HG03460 (cell line): Measurements from ENCODE around the gene RNF220.

Source experiments
- ATAC-seq: cut with Tn5 transposase; IDR thresholded peaks from one replicate; pipeline ENCODE4 v1.9.1; 2021; ENCODE audit not compliant: unreplicated experiment

RNF220 gene

DNA sequence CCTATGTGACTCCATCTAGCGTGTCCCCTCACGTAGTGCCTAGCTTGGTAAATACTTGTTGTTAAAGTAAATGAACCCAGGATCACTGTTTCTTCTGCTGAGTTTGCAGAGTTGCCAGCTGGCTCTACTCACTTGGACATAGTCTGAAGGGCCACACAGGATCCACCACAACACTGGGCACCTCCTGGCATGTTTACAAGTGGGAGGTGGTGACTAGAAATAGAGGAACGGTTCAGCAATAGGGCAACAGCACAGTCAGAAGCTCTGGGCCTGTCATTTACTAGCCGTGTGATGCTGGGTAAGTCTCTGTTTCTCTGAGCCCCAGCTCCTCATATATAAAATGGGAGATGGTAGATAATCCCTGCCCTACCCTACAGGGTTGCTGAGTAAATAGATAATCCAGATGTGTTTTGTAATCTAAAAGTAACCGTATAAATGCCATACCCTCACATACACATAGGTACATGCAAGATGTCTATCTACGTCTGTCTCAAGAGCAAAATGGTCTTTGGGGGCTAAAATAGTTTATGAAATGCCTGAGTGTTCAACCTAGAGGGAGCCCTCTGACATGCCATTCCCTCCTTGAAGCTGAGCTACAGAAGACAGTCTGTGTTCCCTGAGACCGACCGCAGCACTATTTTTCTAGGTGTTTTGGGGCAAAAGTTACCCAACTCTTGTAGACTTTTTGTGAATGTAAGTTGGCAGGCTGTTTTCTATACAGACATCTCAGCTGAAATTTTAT lies 20.5 kb downstream of the RNF220 start:
- no peak for ATAC-seq

DNA sequence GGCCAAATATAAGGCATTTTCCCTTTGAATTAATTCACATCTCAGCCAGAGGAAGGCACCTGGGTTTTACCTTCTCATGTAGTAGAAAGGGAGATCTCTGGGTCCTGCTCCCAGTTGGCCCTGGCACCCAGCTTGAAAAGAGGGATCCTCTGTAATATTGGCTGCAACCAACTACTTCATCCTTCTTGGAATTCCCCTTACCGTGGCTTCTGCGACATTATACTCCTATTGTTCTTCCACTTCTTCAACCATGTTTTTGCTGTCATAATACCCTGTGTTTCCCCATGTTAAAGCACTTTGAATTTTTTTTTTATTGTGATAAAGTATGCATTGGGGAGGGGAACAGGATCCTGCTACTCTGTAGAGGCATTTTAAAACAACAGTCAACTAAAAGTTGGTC lies 26.8 kb downstream of the RNF220 start:
- ATAC-seq: no peak

DNA sequence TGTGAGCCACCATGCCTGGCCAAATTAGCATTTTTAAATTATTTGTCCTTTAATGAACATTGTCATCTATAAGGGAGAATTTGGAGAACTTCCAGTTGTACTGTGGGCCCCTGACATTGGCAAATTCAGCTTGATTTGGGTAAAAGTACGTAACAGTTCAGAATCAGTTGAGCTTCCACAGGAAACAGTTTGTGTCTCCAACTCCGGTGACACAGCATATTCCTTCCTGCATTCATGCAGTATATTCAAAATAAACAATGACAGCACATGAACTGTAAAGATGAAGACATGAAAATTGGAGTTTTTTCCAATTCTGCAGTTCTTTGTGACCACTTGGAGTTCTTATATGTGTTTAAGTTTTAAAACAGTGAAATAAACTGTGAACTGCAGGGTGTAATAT lies 28.2 kb downstream of the RNF220 start:
- ATAC-seq: no peak

DNA sequence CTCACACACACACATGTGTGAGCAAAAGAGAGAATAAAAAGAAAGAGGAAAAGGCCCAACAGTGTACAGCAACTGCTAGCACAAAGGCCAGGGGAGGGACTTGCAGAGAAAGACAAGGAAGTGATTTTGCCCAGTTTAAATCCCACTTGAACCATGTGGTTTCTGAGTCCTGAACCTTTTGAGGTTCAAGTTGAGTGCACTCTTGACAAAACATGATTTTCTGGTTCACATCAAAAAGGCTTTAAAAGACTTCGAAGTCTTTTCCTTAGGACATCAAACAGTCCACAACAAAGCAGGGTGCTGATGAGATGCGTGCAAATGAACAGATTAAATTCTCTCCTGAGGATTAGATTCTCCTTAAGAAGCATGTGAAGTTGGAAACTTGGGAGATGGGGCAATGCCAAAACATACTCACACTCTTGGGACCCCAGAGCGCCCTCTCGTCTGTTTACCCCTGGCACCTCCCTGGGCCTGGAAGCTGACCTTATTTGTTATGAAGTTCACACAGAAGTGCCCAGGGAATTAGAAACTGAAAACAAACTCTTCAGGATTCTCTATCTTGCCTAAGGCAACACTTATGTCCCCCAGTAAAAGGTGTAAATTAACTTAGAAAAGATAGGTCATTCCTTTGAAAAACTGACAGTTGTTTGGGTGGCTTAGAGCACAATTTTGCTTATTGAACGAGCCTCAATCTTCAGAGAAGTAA lies 31.5 kb downstream of the RNF220 start:
- no peak for ATAC-seq

DNA sequence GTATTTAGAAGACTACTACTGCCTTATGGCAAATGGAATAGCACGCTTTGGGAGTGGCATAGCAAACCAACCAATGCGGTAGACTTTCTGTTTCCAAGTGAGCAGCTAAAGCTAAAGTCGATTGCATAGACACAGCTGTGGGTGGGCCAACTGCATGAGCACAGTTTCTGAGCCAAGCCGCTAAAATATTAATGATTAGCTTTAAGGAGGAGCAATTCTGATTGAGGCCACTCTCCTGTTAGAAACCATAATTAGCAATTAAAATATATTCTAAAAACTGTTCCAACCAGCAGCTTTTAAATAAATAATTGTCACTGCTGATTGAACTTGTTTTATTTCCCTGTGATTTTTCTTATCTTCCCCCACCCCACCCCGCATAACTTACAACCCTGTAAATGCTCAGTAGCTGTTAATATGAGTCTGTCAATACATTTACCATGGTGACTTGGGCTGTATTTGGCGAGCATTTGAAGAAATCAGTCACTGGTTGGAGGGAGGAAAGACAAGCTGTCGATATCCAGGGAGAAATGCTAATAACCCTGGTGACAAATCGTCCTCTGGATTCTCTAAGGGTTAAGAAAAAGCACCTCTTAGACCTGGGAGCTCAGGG lies 32.2 kb downstream of the RNF220 start:
- no peak for ATAC-seq

DNA sequence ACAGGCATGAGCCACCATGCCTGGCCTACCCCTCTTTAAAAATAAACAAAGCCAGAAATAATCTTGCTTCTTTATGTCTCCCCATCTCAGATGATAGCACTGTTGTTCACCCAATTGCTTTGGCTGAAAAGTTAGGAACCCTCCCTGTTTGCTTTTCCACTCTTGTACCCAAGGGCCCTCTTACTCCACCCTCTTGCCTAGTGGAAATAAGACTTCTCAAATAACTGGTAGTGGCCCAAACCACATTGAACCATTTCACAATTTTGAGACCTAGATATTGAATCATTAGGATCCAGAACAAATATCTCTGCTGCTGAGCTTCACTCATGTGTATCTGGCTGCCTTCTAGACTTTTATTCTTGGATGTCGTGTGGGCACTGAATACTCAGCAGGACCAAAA lies 37.7 kb downstream of the RNF220 start:
- ATAC-seq: no peak

DNA sequence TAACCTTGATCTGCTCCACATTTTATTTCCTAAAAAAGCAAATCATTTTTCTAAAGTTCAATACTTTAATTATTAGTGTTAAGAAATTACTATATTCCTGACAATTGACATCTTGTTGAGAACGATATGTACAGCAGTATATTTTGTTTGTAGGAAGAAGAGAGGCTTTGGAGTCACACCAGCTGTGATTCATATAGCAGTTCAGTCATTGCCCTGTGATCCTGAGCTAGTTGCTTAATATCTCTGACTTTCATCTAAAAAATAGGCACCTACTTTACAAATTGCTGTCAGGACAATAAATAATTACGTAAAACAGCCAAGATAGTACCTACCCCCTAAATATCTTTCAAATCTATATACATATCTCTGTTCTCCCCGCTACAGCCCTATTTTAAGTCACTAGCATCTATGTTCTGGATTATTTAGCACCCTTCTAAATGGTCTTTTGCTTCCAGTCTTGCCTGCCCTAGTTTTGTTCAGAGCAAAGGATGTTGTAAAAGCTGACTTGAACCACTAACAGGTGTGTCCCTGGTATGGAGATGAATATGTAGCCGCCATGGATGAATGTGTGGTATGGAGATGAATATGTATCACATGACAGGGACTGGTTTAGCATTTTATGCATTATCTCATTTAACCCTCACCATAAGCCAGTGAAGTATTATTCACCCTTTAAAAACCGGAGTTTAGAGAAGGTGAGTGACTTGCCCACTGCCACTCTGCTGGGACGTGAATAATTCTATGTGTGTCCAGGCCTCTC lies 42.2 kb downstream of the RNF220 start:
- no peak for ATAC-seq

DNA sequence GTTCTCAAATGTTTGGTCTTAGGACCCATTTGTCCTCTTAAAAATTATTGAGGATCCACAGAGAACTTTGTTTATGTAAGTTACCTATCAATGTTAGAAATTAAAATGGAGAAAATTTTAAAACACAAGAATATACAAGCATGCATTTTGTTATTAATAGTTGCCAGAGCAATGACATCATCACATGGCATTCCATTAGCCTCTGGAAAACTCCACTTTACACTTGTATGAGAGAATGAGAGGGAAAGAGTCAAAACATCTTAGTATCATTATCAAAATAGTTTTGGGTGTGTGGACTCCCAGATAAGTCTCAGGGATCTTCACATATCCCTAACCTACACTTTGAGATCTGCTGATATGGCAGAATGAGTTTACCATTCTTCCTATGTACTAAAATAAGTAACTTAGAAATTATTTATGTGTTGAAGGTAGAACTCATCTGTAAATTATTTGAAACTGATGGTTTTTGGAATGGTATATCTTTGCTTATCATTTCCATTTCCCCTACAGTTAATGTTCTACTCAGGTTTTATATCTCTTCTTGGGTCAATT lies 48.8 kb downstream of the RNF220 start:
- no peak for ATAC-seq

DNA sequence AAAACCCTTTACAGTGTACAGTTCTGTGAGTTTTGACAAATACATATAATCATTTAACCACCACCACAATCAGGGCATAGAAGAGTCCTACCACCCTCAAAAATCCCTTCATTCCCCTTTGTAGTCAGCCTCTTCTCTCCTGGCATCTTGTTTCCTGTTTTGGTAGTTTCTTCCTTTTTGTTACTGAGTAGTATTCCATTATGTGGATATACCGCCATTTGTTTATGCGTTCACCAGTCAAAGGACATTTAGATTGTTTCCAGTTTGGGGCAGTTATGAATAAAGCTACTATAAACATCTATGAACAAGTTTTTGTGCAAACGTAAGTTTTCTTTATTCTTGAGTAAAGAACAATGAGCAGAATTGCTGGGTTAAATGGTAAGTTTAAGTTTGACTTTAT lies 49.6 kb downstream of the RNF220 start:
- ATAC-seq: no peak

DNA sequence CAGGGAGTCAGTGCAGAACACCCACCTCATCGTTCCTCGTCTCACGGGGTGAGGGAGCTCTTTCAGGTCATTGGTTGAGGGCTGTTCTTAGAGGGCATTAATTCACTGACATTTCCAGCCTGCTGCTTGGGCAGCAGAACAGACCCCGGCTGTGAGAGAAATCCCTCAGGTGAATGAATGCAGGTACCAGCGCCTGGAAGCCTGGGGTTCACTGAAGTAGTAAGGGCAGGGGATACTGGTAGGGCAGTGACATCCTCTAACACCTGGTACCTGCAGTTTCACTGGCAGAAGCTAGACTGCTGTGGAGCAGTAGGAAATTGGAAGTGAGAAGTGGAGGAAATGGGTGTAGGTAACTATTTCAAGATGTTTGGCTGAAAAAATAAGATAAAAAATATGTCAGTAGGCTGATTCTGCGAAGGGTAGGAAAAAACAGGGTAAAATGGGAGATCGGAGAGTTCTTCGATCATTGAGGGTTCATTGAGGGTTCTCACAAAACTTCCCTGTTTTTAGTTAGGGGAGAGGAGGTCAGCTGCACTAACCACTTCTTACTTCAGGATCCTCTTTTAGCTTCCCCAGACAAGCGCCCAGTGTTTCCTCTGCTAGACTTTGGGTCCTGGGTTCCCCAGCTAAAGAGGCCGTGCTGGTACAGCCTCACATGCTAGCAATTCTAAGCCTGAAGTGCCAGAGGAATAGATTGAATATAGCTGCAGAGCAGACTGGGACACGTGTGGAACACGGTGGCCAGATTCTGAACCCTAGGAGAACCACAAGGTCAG lies 55.2 kb downstream of the RNF220 start:
- no peak for ATAC-seq

DNA sequence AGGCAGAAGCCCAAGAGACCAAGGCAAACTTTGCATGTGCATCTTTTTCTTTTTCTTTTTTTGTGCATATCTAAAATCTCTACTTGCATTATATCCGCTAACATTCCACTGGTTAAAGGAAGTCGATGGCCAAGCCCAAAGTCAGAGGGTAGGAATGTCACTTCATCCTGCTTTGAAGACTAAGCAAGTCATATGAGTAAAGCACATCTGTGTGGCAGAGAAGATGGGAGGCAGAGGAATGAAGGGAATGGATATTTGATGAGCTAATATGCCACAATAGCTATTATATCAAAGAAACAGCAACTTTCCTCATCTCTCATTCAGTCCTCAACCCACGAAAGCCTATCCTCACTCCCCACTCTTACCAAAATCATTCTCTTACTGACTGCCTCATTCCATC lies 59.3 kb downstream of the RNF220 start:
- no peak for ATAC-seq

DNA sequence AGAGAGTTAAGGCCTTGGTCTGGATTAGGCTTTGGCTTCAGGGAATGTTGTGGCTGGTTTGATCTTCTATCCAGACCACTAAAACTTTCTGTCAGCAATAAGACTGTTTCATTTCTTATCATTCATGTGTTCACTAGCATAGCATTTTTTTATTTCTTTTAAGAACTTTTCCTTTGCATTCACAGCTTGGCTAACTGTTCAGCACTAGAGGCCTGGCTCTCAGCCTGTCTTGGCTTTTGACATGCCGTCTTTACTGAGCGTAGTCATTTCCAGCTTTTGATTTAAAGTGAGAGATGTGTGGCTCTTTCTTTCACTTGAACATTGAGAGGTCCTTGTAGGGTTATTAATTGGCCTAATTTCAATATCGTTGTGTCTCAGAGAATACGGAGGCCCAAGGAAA lies 62.5 kb downstream of the RNF220 start:
- ATAC-seq: no peak

DNA sequence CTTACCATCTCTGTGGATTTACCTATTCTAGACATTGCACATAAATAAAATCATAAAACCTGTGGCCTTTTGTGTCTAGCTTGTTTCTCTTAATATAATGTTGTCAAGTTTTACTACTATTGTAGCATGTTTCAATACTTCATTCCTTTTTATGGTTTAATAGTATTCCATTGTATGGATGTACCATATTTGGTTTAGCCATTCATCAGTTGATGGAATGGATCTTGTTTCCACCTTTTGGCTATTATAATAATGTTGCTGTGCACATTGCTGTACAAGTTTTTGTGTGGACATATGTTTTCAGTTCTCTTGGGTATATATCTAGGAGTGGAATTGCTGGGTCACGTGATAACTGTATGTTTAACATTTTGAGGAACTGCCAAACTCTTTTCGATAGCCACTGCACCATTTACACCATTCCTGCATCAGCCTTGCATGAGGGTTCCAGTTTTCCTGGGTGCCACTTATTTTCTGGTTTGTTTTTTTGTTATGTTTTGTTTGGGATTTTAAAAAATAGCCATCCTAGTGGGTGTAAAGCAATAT lies 66.9 kb downstream of the RNF220 start:
- no peak for ATAC-seq

DNA sequence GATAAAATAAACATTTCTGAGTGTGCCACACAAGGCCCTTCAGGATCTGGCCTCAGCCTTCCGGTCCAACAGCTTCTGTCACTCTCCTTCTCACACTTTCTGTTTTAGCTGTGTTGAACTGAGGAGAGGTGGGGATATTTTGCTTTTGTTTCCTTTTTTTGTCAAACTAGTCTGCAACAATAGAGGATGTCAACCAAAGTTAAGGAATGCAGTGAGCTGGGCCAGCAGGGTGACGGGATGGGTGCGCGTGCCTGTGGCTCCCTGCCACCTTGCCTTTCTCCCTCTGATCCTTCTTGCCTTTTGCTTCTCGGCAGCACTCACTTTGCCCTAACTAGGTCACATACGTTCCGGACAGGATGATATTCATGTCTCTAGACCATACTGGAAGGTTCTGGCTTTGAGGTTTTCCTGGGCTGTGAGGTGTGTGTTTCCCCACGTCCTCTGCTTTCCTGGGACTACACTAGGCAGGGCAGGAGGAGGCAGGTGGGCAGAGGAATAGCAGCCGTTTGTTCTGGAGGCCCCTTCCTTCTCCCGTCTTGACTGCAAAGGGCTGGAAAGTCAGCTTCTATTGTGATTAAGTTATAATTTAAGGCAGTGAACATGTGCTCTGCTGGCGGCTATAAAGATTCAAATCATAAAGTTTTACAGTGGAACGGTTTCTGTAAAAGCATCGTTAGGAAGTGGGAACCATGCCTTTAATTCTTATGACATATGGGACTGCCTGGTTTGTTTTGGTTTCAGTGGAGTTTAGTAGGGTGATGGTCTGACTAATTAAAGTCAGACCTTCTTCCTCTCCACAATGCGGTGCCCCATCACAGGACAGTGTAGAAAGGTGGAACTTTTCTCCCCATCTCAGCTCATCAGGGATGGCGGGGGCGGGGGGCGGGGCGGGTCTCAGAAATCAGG lies 67.8 kb downstream of the RNF220 start:
- ATAC-seq: no peak

DNA sequence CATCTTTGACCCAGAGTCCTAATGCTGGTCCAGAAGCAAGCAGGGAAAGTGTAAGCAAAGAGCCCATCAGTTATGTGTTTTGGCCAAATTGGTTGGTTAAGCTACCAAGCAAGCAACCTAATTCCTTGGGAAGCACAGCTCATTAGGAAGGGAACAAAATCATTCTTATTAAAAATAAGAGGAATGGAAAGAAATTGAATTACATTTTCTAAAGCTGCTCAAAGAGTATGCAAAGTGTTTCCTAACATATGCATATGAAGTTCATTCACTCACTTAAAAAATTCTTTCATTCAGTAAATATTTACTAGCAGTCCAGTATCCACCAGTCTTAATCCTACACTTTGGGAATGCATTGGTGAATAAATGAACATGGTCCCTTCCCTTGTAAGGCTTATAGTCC lies 71.8 kb downstream of the RNF220 start:
- no peak for ATAC-seq

DNA sequence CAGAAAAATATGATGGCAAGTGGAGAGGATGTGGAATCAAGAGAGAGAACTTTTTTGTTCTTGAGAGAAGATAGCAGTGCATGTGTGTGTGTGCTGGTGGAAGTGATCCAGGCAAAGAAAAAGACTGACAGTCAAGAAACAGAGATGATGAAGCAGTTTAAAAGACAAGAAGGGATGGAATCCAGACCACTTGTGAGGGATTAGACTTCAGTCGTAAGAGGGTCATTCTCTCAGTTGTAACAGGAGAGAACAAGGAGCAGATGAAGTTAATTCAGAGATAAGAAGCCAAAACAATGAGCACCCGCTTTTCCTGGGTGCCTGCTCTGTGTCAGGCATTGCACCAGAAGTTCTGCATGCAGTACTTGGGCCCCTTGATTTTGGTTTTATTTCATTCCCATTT lies 76.6 kb downstream of the RNF220 start:
- ATAC-seq: no peak

DNA sequence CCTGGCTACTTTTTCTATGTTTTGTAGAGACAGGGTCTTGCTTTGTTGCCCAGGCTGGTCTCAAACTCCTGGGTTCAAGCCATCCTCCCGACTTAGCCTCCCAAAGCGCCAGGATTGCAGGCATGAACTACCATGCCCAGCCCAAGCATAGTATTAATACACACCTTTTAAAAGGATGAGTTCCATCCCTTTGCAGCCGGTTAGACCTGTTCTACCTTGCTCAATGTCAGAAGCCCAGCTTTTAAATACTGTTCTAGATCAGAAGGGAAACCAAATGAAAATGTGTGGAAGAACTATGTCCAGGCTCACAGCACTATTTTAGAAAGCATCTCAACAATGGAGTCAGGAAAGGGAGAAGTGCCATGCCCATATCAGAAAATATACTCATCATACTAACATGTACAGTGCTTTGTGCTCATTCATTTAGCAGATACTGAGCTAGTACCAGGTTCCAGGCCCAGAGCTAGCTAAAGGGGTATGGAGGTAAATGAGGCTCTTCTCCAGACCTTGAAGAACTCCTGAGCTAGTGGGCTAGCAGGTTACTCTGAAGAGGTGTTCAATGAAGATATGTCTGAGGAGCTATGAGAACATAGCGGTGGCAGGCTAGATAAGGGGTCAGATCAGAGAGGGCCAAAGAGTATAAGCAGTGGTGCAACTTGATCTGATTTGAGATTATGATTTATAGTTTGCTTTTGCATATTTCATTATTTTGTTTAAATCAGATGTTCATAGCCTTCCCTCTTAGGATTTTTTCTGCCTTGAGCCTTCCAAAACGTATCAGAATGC lies 78.2 kb downstream of the RNF220 start:
- ATAC-seq: no peak

DNA sequence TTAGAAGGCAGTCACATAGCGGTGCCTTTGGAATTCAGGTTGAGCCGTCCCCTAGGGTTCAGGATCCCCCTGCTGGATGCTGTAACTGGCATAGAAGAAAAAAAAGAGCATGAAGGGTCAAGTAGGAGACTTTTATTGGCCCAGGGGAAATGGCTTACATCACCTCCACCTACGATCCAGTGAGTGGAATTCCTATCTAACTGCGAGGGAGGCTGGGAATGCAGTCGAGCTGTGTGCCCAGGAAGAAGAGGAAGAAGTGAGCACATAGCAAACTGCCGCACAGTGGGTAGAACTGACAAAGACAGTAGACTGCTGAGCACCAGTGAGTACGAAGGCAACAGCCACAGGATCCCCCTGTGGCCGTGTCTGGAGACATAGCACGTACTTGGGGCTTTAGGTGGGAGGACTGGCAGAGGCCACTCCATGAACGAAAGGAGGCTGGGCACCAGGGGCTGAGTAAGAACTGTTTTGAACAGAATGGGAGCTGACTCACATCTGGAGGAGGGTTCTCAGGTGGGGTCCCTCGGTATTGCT lies 79.2 kb downstream of the RNF220 start:
- ATAC-seq: no peak
